ENCODE data around the gene EVC2. TPM values are rescaled to one million over a fixed set of nuclear protein-coding genes. Genes with fewer than 3 reads are reported as not detected.

Gene EVC2
- total RNA-seq, 2 donors from 2014 or later, result 9.7 to 11.7 TPM

- Histone ChIP-seq H3K9ac (ENCODE audit: extremely low read depth, low read length, poor library complexity, severe bottlenecking) (no peak overlapping the region), H3K36me3 (ENCODE audit: control insufficient read depth, insufficient read depth, low read length) (no peaks in the 10 kb centered on the region), H3K9me3 (ENCODE audit: control insufficient read depth, low read length) (no peaks in the 10 kb centered on the region), H3K27me3 (ENCODE audit: control insufficient read depth, insufficient read depth, low read length, poor library complexity, severe bottlenecking) (no peaks in the 10 kb centered on the region), H3K27ac (ENCODE audit: low read depth, low read length) (no peak overlapping the region), H3K4me1 (ENCODE audit: control insufficient read depth, insufficient read depth, low read length) (no peaks in the 10 kb centered on the region), H3K4me3 (ENCODE audit: low read length) (no peak overlapping the region)
- DNase-seq, result no peak
- WGBS, 2 experiments (ENCODE audit: insufficient coverage in 1 of 2, insufficient read length in 1 of 2), result 94 to 95% methylated on average over 6 of the region's 6 CpGs
- Mint-ChIP-seq H3K9me3 (peaks cover 2% of the 10 kb centered on the region), H3K27ac (no peak overlapping the region), H3K4me3 (no peak overlapping the region), H3K27me3 (ENCODE audit: insufficient read depth) (no peaks in the 10 kb centered on the region), H3K4me1 (no peaks in the 10 kb centered on the region), H3K36me3 (ENCODE audit: low read depth) (peaks cover 54% of the 10 kb centered on the region)
- no peak for TF ChIP-seq CTCF (conservative IDR thresholded peaks at IDR 0.05)
These were observed 49.4 kb downstream of the EVC2 start for GRCh38 chr4:5658974-5659373.

DNA sequence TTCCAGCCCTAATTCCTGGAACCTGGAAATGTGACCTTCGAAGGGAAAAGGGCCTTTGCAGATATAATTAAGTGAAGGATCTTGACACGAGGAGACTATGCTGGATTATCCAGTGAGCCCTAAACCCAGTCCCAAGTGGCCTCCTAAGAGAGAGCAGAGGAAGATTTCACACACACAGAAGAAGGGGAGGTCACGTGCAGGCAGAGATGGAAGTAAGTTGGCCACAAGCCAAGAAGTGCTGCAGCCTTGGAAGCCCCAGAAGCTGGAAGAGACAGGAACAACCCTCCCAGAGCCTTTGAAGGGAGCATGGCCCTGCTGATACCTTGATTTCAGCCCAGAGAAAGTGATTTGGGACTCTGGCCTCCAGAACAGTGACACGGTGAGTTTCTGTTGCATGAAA lies 51.9 kb downstream of the EVC2 start:
- Histone ChIP-seq H3K4me1 (ENCODE audit: control insufficient read depth, insufficient read depth, low read length) (no peaks in the 10 kb centered on the region), H3K9me3 (ENCODE audit: control insufficient read depth, low read length) (no peaks in the 10 kb centered on the region), H3K9ac (ENCODE audit: extremely low read depth, low read length, poor library complexity, severe bottlenecking) (no peak overlapping the region), H3K36me3 (ENCODE audit: control insufficient read depth, insufficient read depth, low read length) (no peaks in the 10 kb centered on the region), H3K27ac (ENCODE audit: low read depth, low read length) (no peak overlapping the region), H3K27me3 (ENCODE audit: control insufficient read depth, insufficient read depth, low read length, poor library complexity, severe bottlenecking) (no peaks in the 10 kb centered on the region), H3K4me3 (ENCODE audit: low read length) (no peak overlapping the region)
- Mint-ChIP-seq H3K4me1 (no peaks in the 10 kb centered on the region), H3K4me3 (no peak overlapping the region), H3K36me3 (ENCODE audit: low read depth) (peaks cover 49% of the 10 kb centered on the region), H3K27me3 (ENCODE audit: insufficient read depth) (no peaks in the 10 kb centered on the region), H3K9me3 (peaks cover 2% of the 10 kb centered on the region), H3K27ac (no peak overlapping the region)
- DNase-seq, result no peak
- no peak for TF ChIP-seq CTCF (conservative IDR thresholded peaks at IDR 0.05)
- WGBS, 2 experiments (ENCODE audit: insufficient coverage in 1 of 2, insufficient read length in 1 of 2), result 91 to 100% methylated on average over 4 of the region's 4 CpGs

GRCh38 chr4:5654791-5655190 lies 53.6 kb downstream of the EVC2 start:
- no peak overlapping the region for H3K27ac ChIP-seq (ENCODE audit: low read depth, low read length)
- 91 to 92% methylated on average over 11 of the region's 11 CpGs for WGBS, 2 experiments (ENCODE audit: insufficient coverage in 1 of 2, insufficient read length in 1 of 2)
- no peak for DNase-seq
- H3K4me3 Mint-ChIP-seq, result no peak overlapping the region
- no peaks in the 10 kb centered on the region for H3K27me3 Mint-ChIP-seq (ENCODE audit: insufficient read depth)
- no peak overlapping the region for H3K27ac Mint-ChIP-seq
- no peaks in the 10 kb centered on the region for H3K9me3 ChIP-seq (ENCODE audit: control insufficient read depth, low read length)
- no peak for TF ChIP-seq CTCF (conservative IDR thresholded peaks at IDR 0.05)
- H3K36me3 ChIP-seq (ENCODE audit: control insufficient read depth, insufficient read depth, low read length), result no peaks in the 10 kb centered on the region
- H3K9me3 Mint-ChIP-seq, result no peaks in the 10 kb centered on the region
- no peaks in the 10 kb centered on the region for H3K4me1 ChIP-seq (ENCODE audit: control insufficient read depth, insufficient read depth, low read length)
- no peak overlapping the region for H3K4me3 ChIP-seq (ENCODE audit: low read length)
- H3K27me3 ChIP-seq (ENCODE audit: control insufficient read depth, insufficient read depth, low read length, poor library complexity, severe bottlenecking), result no peaks in the 10 kb centered on the region
- H3K36me3 Mint-ChIP-seq (ENCODE audit: low read depth), result peaks cover 45% of the 10 kb centered on the region
- no peaks in the 10 kb centered on the region for H3K4me1 Mint-ChIP-seq
- H3K9ac ChIP-seq (ENCODE audit: extremely low read depth, low read length, poor library complexity, severe bottlenecking), result no peak overlapping the region
